Omental fat pad (tissue), 4 donors: ENCODE measurements around the gene ZSCAN25. TPM values are rescaled to one million over a fixed set of nuclear protein-coding genes. Genes with fewer than 3 reads are reported as not detected.

Source experiments
- ATAC-seq: fragments of 150-250 bp; one replicate; pipeline ENCODE4 v1.9.1; 2016; ENCODE audit warnings: mild to moderate bottlenecking, moderate library complexity; ENCODE audit not compliant: low FRiP score
- DNase-seq: peaks from one replicate; pipeline ENCODE4 v3.0.0-alpha.2; 2019; ENCODE audit warnings: low spot score
- CTCF ChIP-seq, 3 donors: fragments of 450-650 bp; IDR thresholded peaks; one replicate each; pipeline ENCODE4 v1.5.1; 2016 to 2017; ENCODE audit warnings: antibody characterized with exemption in 3 of 3, mild to moderate bottlenecking in 3 of 3, moderate library complexity in 2 of 3
- total RNA-seq, 4 donors: library from RNA; depleted of rRNA; stranded (reverse); fragments of >200 nt; gene quantifications; one replicate each; pipeline ENCODE4 v1.1.0, GENCODE V29; 2016

The ZSCAN25 gene
- total RNA-seq, 4 donors from 2014 or later: 9.1 to 21.0 (median 15.0) TPM

GRCh38 chr7:99638731-99639130 is 22.0 kb downstream of the ZSCAN25 start:
- DNase-seq: no peak
- ATAC-seq: no peak
- TF ChIP-seq CTCF (IDR thresholded peaks at IDR 0.05): no peak

GRCh38 chr7:99639267-99639666 is 22.5 kb downstream of the ZSCAN25 start:
- DNase-seq: no peak
- no peak for ATAC-seq
- no peak for TF ChIP-seq CTCF (IDR thresholded peaks at IDR 0.05)

DNA sequence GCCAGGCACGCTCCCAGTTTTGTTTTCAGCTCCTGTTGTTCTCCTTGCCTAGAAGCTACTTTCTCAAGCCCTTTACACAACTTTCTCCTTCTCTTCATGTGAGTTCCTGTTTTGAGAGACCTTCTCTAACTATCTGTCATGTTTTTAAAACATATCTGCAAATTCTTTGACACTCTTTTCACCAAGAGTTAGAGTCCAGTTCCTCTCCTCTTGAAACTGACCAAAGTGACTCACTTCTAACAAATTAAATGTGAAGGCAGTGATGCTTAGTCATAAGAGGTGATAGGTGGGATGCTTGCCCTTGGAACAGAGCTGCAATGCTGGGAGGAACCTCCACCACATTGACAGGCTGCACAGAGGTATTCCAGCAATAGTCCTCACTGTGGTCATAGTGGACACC is 25.3 kb downstream of the ZSCAN25 start:
- no peak for TF ChIP-seq CTCF (IDR thresholded peaks at IDR 0.05)
- ATAC-seq (no peak), DNase-seq (no peak)

DNA sequence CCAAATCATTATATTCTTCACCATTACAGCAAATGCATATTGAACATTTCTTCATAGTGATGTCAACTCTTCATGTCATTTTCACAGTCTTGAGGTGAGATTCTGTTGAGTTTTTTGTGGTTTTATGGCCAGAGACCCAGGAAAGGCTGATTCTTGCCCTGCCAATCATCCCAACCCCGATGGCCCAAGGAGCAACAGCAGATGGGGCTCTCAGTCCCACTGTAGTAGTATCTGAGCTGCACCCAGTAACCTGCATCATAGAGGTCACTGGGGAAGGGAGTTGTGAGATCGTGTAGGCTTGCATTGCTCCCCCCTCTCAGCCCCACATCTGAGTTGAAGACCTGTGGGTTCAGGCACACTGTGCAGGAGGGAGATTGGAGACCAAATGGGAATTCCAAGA is 26.7 kb downstream of the ZSCAN25 start:
- TF ChIP-seq CTCF (IDR thresholded peaks at IDR 0.05): no peak
- DNase-seq: no peak
- no peak for ATAC-seq

DNA sequence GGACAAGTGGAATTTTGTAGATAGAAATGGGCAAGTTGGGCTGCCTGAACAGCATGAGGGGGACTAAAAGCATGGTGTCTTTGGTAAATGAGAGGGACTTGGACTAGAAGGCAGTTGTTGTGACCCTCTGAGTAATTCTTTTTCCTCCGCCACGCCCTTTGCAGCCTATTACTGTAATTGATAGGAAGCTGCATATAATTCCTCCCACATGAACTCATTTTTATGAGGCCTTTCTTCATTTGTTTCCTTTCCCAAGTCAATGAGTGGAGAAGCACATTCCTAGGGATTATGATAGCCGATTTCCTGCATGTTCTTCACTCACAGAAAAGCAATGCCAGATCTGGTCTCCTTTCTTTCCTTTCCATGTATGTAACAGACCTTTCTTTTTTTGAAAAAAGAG is 27.7 kb downstream of the ZSCAN25 start:
- TF ChIP-seq CTCF (IDR thresholded peaks at IDR 0.05): no peak
- DNase-seq (no peak), ATAC-seq (no peak)

DNA sequence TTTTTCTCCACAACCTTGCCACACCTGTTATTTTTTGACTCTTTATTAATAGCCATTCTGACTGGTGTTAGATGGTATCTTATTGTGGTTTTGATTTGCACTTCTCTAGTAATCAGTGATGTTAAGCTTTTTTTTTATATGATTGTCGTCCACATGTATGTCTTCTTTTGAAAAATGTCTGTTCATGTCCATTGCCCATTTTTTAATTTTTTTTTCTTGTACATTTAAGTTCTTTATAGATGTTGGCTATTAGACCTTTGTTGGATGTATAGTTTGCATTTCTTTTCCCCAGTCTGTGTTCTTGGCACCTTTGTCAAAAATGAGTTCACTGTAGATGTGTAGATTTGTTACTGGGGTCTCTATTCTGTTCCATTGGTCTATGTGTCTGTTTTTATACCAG is 28.8 kb downstream of the ZSCAN25 start:
- DNase-seq (no peak), ATAC-seq (no peak)
- no peak for TF ChIP-seq CTCF (IDR thresholded peaks at IDR 0.05)

- no peak for TF ChIP-seq CTCF (IDR thresholded peaks at IDR 0.05)
- DNase-seq (no peak), ATAC-seq (no peak)
Observed at GRCh38 chr7:99648843-99649242, 32.1 kb downstream of the ZSCAN25 start.
